K562 (cell line): ENCODE data around the gene HSBP1L1. TPM values are rescaled to one million over a fixed set of nuclear protein-coding genes. Genes with fewer than 3 reads are reported as not detected.

ENCODE experiments used
- CSDE1 ChIP-seq, 2 experiments: fragments of 450-650 bp; IDR thresholded peaks; 2 replicates each; pipeline ENCODE4 v1.6.1; 2016; ENCODE audit warnings: mild to moderate bottlenecking in 1 of 2
- CXXC5 ChIP-seq: fragments of 250-450 bp; sonication (Bioruptor Pico); IDR thresholded peaks from 2 replicates; pipeline ENCODE4 v1.8.0; 2022; ENCODE audit warnings: inconsistent platforms, mild to moderate bottlenecking, moderate library complexity
- EGR1 ChIP-seq: fragments of 450-650 bp; conservative IDR thresholded peaks from 2 replicates; pipeline ENCODE4 v1.6.1; 2017; ENCODE audit warnings: mild to moderate bottlenecking
- EP300 ChIP-seq: IDR thresholded peaks from 2 replicates; pipeline ENCODE4 v1.6.1; 2012; ENCODE audit warnings: low read length, improper control_type of control experiment
- FOXA1 ChIP-seq: fragments of 450-650 bp; IDR thresholded peaks from 2 replicates; pipeline ENCODE4 v1.6.1; 2016; ENCODE audit warnings: mild to moderate bottlenecking, borderline replicate concordance
- MCM5 ChIP-seq: fragments of 450-650 bp; IDR thresholded peaks from 2 replicates; pipeline ENCODE4 v1.6.1; 2016; ENCODE audit warnings: low read depth
- MEF2D ChIP-seq: conservative IDR thresholded peaks from 2 replicates; pipeline ENCODE4 v1.6.1; 2016; ENCODE audit warnings: low read depth, missing genetic modification characterization, missing compliant biosample characterization
- MIER1 ChIP-seq: fragments of 450-650 bp; IDR thresholded peaks from 2 replicates; pipeline ENCODE4 v1.6.1; 2016; ENCODE audit warnings: antibody characterized with exemption, mild to moderate bottlenecking, low read depth
- NUFIP1 ChIP-seq: fragments of 450-650 bp; IDR thresholded peaks from 2 replicates; pipeline ENCODE4 v1.6.1; 2018; ENCODE audit not compliant: partially characterized antibody
- RAD21 ChIP-seq, 2 experiments: fragments of 250-450 bp in 1 of 2; fragments of 450-650 bp in 1 of 2; sonication (Bioruptor Pico) in 1 of 2; formaldehyde crosslinking in 1 of 2; IDR thresholded peaks in 1 of 2; conservative IDR thresholded peaks in 1 of 2; 2 replicates each; pipeline versions ENCODE4 v1.4.0 to v1.8.0; 2020 to 2022; ENCODE audit warnings: mild to moderate bottlenecking in 2 of 2, moderate library complexity in 1 of 2
- SNRNP70 ChIP-seq: fragments of 200-400 bp; formaldehyde crosslinking; optimal IDR thresholded peaks from 2 replicates; pipeline ENCODE3; 2017; ENCODE audit warnings: low read depth, low read length
- SPI1 ChIP-seq: IDR thresholded peaks from 2 replicates; pipeline ENCODE4 v1.6.1; 2011; ENCODE audit warnings: low read depth, low read length, control low read depth, borderline replicate concordance
- STAT6 ChIP-seq: sonication (generic); formaldehyde crosslinking; IDR thresholded peaks from 2 replicates; pipeline ENCODE4 v1.8.1; 2023; ENCODE audit warnings: mild to moderate bottlenecking, missing genetic modification reagents
- TCF3 ChIP-seq: sonication (generic); formaldehyde crosslinking; IDR thresholded peaks from 2 replicates; pipeline ENCODE4 v1.4.0; 2020; ENCODE audit warnings: mild to moderate bottlenecking, missing genetic modification reagents
- TCFL5 ChIP-seq: fragments of 250-450 bp; sonication (Bioruptor Pico); conservative IDR thresholded peaks from 2 replicates; pipeline ENCODE4 v1.6.1; 2021; ENCODE audit warnings: mild to moderate bottlenecking, moderate library complexity, matching md5 sums
- ZC3H11A ChIP-seq: IDR thresholded peaks from 2 replicates; pipeline ENCODE4 v1.6.1; 2012; ENCODE audit warnings: low read depth, low read length, improper control_type of control experiment
- ZFPM2 ChIP-seq: fragments of 250-450 bp; sonication (Bioruptor Pico); IDR thresholded peaks from 2 replicates; pipeline ENCODE4 v1.5.1; 2022; ENCODE audit warnings: mild to moderate bottlenecking
- ZNF12 ChIP-seq: sonication (generic); formaldehyde crosslinking; IDR thresholded peaks from 2 replicates; pipeline ENCODE4 v1.4.0; 2020; ENCODE audit warnings: mild to moderate bottlenecking, missing genetic modification reagents
- ZNF444 ChIP-seq: fragments of 250-450 bp; sonication (Bioruptor Pico); IDR thresholded peaks from 2 replicates; pipeline ENCODE4 v1.4.0; 2020; ENCODE audit warnings: mild to moderate bottlenecking, moderate library complexity
- ZNF668 ChIP-seq: fragments of 250-450 bp; sonication (Bioruptor Pico); IDR thresholded peaks from 2 replicates; pipeline ENCODE4 v1.8.0; 2022; ENCODE audit warnings: mild to moderate bottlenecking, inconsistent platforms
- polyA plus RNA-seq, 8 experiments: library from polyadenylated mRNA; depleted of rRNA in 4 of 8; stranded (reverse) in 5 of 8; unstranded in 3 of 8; fragments of >200 nt; fragmentation: Nextera tagmentation in 2 of 8; fragmentation: Illumina TruSeq in 1 of 8; extraction: Ambion mirVana in 2 of 8; extraction: Trizol in 1 of 8; gene quantifications; 2 replicates each; pipeline versions ENCODE4 v1.2.1 to v1.2.3, GENCODE V29; 2011 to 2014; ENCODE audit warnings: inconsistent platforms in 1 of 8, missing spikeins in 1 of 8
- total RNA-seq, 7 experiments: library from RNA; depleted of rRNA in 6 of 7; stranded (reverse); fragments of >200 nt in 6 of 7; fragmentation: Illumina TruSeq in 2 of 7; extraction: Trizol in 2 of 7; gene quantifications; 2 replicates each; pipeline versions ENCODE4 v1.2.1 to v1.2.3, GENCODE V29; 2011 to 2021; ENCODE audit warnings: low replicate concordance in 1 of 7
- TF ChIP-seq, protein P1 (sequence below): sonication (generic); formaldehyde crosslinking; IDR thresholded peaks from 2 replicates; pipeline ENCODE4 v1.4.0; 2020; ENCODE audit warnings: mild to moderate bottlenecking, missing genetic modification reagents
- TF ChIP-seq, protein P2 (sequence below), 2 experiments: fragments of 450-650 bp in 1 of 2; IDR thresholded peaks; 2 replicates each; pipeline ENCODE4 v1.6.1; 2011 to 2017; ENCODE audit warnings: low read depth in 2 of 2, antibody characterized with exemption in 1 of 2, borderline replicate concordance in 1 of 2, low read length in 1 of 2, mild to moderate bottlenecking in 1 of 2, mixed read lengths in 1 of 2; ENCODE audit not compliant: control insufficient read depth in 1 of 2

The HSBP1L1 gene
- total and polyA plus RNA-seq, 9 of the 15 experiments (the other 6 are each of a cell fraction or from before 2014, with no cell fraction given): 0.24 to 0.36 TPM; not detected in 7

DNA sequence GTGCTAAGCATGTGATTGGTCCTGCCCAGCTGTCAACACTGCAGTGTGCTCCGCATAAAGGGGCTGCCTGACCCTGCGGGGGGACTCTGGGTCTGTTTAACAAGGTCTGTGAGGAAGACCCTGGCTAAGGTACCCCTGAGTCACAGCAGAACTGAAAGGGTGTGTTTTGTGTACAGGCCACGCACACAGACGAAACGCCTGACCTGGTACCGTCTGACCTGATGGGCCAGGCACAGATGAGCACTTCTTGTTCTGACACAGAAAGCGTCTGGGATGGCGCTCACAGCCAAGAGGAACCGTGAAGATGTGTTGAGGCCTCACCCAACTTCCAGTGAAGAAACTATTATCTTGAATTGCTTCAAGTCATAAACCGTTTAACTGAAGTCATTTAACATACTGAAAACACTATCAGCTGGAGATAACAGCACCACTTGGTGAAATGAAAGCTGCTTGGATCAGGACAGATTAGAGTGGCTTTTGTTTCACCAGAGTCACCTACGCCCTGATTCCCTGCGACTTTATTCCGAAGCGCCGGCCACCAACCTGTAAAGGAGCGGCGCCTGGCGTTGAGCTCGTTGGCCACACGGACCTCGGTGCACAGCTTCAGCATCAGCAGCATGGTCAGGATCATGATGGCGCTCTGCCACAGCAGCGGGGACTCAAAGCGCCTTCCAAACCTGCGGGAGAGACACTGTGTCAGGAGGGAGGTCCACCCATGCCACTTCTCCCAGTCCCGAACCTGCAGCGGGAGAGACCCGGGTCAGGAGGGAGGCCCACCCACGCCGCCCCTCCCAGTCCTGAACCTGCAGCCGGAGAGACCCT lies 21.4 kb upstream of the HSBP1L1 start (continued):
- TF ChIP-seq, protein P1, sequence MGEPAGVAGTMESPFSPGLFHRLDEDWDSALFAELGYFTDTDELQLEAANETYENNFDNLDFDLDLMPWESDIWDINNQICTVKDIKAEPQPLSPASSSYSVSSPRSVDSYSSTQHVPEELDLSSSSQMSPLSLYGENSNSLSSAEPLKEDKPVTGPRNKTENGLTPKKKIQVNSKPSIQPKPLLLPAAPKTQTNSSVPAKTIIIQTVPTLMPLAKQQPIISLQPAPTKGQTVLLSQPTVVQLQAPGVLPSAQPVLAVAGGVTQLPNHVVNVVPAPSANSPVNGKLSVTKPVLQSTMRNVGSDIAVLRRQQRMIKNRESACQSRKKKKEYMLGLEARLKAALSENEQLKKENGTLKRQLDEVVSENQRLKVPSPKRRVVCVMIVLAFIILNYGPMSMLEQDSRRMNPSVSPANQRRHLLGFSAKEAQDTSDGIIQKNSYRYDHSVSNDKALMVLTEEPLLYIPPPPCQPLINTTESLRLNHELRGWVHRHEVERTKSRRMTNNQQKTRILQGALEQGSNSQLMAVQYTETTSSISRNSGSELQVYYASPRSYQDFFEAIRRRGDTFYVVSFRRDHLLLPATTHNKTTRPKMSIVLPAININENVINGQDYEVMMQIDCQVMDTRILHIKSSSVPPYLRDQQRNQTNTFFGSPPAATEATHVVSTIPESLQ (CRISPR knock-in tag): no peak
- TF ChIP-seq ZNF668 (CRISPR knock-in tag) (no peak), EP300 (peak; percentile 15; the same call in 1 of the 2 replicates), TCF3 (CRISPR knock-in tag) (peak; percentile 75), CXXC5 (CRISPR knock-in tag) (no peak), RAD21 (CRISPR knock-in tag; conservative IDR thresholded peaks at IDR 0.05 in 1 of 2, IDR thresholded peaks at IDR 0.05 in 1 of 2) (no peak), MIER1 (no peak), ZC3H11A (no peak), ZNF444 (CRISPR knock-in tag) (no peak), SPI1 (no peak), MEF2D (no peak), EGR1 (no peak), CSDE1 (IDR thresholded peaks at IDR 0.05) (no peak), STAT6 (CRISPR knock-in tag) (no peak), TCFL5 (CRISPR knock-in tag) (no peak), ZFPM2 (CRISPR knock-in tag) (no peak), SNRNP70 (no peak), MCM5 (no peak), NUFIP1 (no peak), FOXA1 (no peak), ZNF12 (no peak)
- TF ChIP-seq, protein P2, sequence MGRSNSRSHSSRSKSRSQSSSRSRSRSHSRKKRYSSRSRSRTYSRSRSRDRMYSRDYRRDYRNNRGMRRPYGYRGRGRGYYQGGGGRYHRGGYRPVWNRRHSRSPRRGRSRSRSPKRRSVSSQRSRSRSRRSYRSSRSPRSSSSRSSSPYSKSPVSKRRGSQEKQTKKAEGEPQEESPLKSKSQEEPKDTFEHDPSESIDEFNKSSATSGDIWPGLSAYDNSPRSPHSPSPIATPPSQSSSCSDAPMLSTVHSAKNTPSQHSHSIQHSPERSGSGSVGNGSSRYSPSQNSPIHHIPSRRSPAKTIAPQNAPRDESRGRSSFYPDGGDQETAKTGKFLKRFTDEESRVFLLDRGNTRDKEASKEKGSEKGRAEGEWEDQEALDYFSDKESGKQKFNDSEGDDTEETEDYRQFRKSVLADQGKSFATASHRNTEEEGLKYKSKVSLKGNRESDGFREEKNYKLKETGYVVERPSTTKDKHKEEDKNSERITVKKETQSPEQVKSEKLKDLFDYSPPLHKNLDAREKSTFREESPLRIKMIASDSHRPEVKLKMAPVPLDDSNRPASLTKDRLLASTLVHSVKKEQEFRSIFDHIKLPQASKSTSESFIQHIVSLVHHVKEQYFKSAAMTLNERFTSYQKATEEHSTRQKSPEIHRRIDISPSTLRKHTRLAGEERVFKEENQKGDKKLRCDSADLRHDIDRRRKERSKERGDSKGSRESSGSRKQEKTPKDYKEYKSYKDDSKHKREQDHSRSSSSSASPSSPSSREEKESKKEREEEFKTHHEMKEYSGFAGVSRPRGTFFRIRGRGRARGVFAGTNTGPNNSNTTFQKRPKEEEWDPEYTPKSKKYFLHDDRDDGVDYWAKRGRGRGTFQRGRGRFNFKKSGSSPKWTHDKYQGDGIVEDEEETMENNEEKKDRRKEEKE (IDR thresholded peaks at IDR 0.05; ENCODE audit: borderline replicate concordance in 1 of 2, control insufficient read depth in 1 of 2, low read depth in 2 of 2, low read length in 1 of 2): no peak
